Measurements from ENCODE around the gene DYNC2I2.

DYNC2I2 gene

GRCh38 chr9:128701227-128701854 lies 44.7 kb upstream of the DYNC2I2 start:
- TF ChIP-seq TEAD4 (IDR thresholded peaks at IDR 0.05) (no peak), YY1 (IDR thresholded peaks at IDR 0.05; ENCODE audit: low read depth) (no peak), CEBPB (IDR thresholded peaks at IDR 0.05) (no peak), MAX (IDR thresholded peaks at IDR 0.05) (no peak), CREB1 (IDR thresholded peaks at IDR 0.05; ENCODE audit: low read depth) (no peak), RAD21 (IDR thresholded peaks at IDR 0.05; ENCODE audit: low read depth) (no peak), FOXM1 (IDR thresholded peaks at IDR 0.05; ENCODE audit: borderline replicate concordance, low read depth) (no peak), NFIC (IDR thresholded peaks at IDR 0.05) (no peak)

- TF ChIP-seq TCF12 (IDR thresholded peaks at IDR 0.05; ENCODE audit: low read depth) (no peak), CREB1 (IDR thresholded peaks at IDR 0.05; ENCODE audit: low read depth) (no peak), YY1 (IDR thresholded peaks at IDR 0.05; ENCODE audit: low read depth) (no peak), TEAD4 (IDR thresholded peaks at IDR 0.05) (no peak), MAX (IDR thresholded peaks at IDR 0.05) (no peak), REST (IDR thresholded peaks at IDR 0.05; ENCODE audit: low read depth) (no peak), NFIC (IDR thresholded peaks at IDR 0.05) (no peak), CEBPB (IDR thresholded peaks at IDR 0.05) (no peak), RAD21 (IDR thresholded peaks at IDR 0.05; ENCODE audit: low read depth) (no peak), USF1 (IDR thresholded peaks at IDR 0.05) (no peak), TAF1 (IDR thresholded peaks at IDR 0.05; ENCODE audit: low read depth) (no peak), EP300 (IDR thresholded peaks at IDR 0.05; ENCODE audit: borderline replicate concordance) (no peak), ZBTB7A (IDR thresholded peaks at IDR 0.05; ENCODE audit: low read depth) (no peak)
Measured at GRCh38 chr9:128696923-128697707, 40.5 kb upstream of the DYNC2I2 start.

GRCh38 chr9:128694344-128694743 lies 37.7 kb upstream of the DYNC2I2 start:
- TF ChIP-seq USF1 (IDR thresholded peaks at IDR 0.05), result no peak
- TF ChIP-seq MAX (IDR thresholded peaks at IDR 0.05), result no peak
- no peak for TF ChIP-seq YY1 (IDR thresholded peaks at IDR 0.05; ENCODE audit: low read depth)
- TF ChIP-seq FOXM1 (IDR thresholded peaks at IDR 0.05; ENCODE audit: borderline replicate concordance, low read depth), result no peak
- no peak for TF ChIP-seq TAF1 (IDR thresholded peaks at IDR 0.05; ENCODE audit: low read depth)
- TF ChIP-seq EGR1 (IDR thresholded peaks at IDR 0.05), result no peak
- no peak for TF ChIP-seq TEAD4 (IDR thresholded peaks at IDR 0.05)

GRCh38 chr9:128690684-128691034 lies 34.0 kb upstream of the DYNC2I2 start:
- TF ChIP-seq TCF12 (IDR thresholded peaks at IDR 0.05; ENCODE audit: low read depth) (no peak), ZBTB7A (IDR thresholded peaks at IDR 0.05; ENCODE audit: low read depth) (no peak), TEAD4 (IDR thresholded peaks at IDR 0.05) (no peak), RAD21 (IDR thresholded peaks at IDR 0.05; ENCODE audit: low read depth) (no peak), REST (IDR thresholded peaks at IDR 0.05; ENCODE audit: low read depth) (no peak), EGR1 (IDR thresholded peaks at IDR 0.05) (no peak), YY1 (IDR thresholded peaks at IDR 0.05; ENCODE audit: low read depth) (no peak), CREB1 (IDR thresholded peaks at IDR 0.05; ENCODE audit: low read depth) (no peak), EP300 (IDR thresholded peaks at IDR 0.05; ENCODE audit: borderline replicate concordance) (no peak)

- TF ChIP-seq YY1 (IDR thresholded peaks at IDR 0.05; ENCODE audit: low read depth) (peak; percentile 58; the same call in 1 of the 2 replicates), REST (IDR thresholded peaks at IDR 0.05; ENCODE audit: low read depth) (no peak), MAX (IDR thresholded peaks at IDR 0.05) (peak; percentile 24), FOXM1 (IDR thresholded peaks at IDR 0.05; ENCODE audit: borderline replicate concordance, low read depth) (no peak), TEAD4 (IDR thresholded peaks at IDR 0.05) (no peak; the same call in 1 of the 2 replicates)
Measured at GRCh38 chr9:128689820-128690683, 33.4 kb upstream of the DYNC2I2 start.
